Measurements from ENCODE around the gene LPP.

The LPP gene

GRCh38 chr3:188253800-188254452 lies 100.0 kb downstream of the LPP start:
- DNase-seq (ENCODE audit: low read depth) = no peak

GRCh38 chr3:188254520-188255070 lies 100.6 kb downstream of the LPP start:
- DNase-seq (ENCODE audit: low read depth) = no peak

GRCh38 chr3:188255190-188255589 lies 101.2 kb downstream of the LPP start:
- DNase-seq (ENCODE audit: low read depth) = no peak

GRCh38 chr3:188256758-188257157 lies 102.8 kb downstream of the LPP start:
- DNase-seq (ENCODE audit: low read depth) = no peak

- no peak for DNase-seq (ENCODE audit: low read depth)
Measured at GRCh38 chr3:188257384-188258026, 103.5 kb downstream of the LPP start.

- no peak for DNase-seq (ENCODE audit: low read depth)
Measured at GRCh38 chr3:188259191-188259590, 105.2 kb downstream of the LPP start.

- DNase-seq (ENCODE audit: low read depth) = no peak
Measured at GRCh38 chr3:188259596-188259995, 105.6 kb downstream of the LPP start.

GRCh38 chr3:188261011-188261410 lies 107.1 kb downstream of the LPP start:
- DNase-seq (ENCODE audit: low read depth) = no peak

- no peak for DNase-seq (ENCODE audit: low read depth)
Measured at GRCh38 chr3:188262488-188262887, 108.5 kb downstream of the LPP start.

- no peak for DNase-seq (ENCODE audit: low read depth)
Measured at GRCh38 chr3:188262913-188263683, 109.1 kb downstream of the LPP start.

- no peak for DNase-seq (ENCODE audit: low read depth)
Measured at GRCh38 chr3:188264226-188265207, 110.6 kb downstream of the LPP start.

- DNase-seq (ENCODE audit: low read depth) = no peak
Measured at GRCh38 chr3:188266562-188267274, 112.8 kb downstream of the LPP start.

- DNase-seq (ENCODE audit: low read depth) = no peak
Measured at GRCh38 chr3:188267790-188268335, 113.9 kb downstream of the LPP start.

- DNase-seq (ENCODE audit: low read depth) = no peak
Measured at GRCh38 chr3:188268336-188268735, 114.4 kb downstream of the LPP start.

GRCh38 chr3:188269040-188269439 lies 115.1 kb downstream of the LPP start:
- no peak for DNase-seq (ENCODE audit: low read depth)

GRCh38 chr3:188270423-188270972 lies 116.5 kb downstream of the LPP start:
- DNase-seq (ENCODE audit: low read depth) = no peak

- DNase-seq (ENCODE audit: low read depth) = no peak
Measured at GRCh38 chr3:188271226-188271914, 117.4 kb downstream of the LPP start.

GRCh38 chr3:188272481-188273372 lies 118.8 kb downstream of the LPP start:
- no peak for DNase-seq (ENCODE audit: low read depth)

Measured in stimulated activated CD8-positive, alpha-beta memory T cell treated with anti-CD3 and anti-CD28 coated beads, Interleukin-15, amount 100 ng/mL, for 24 hours (primary cell).